ENCODE results near the gene OCA2. TPM values are rescaled to one million over a fixed set of nuclear protein-coding genes. Genes with fewer than 3 reads are reported as not detected.

OCA2 gene
- total and polyA plus RNA-seq, 2 of the 8 experiments (the other 6 are each of a cell fraction or from before 2014, with no cell fraction given) = 0.20 TPM

DNA sequence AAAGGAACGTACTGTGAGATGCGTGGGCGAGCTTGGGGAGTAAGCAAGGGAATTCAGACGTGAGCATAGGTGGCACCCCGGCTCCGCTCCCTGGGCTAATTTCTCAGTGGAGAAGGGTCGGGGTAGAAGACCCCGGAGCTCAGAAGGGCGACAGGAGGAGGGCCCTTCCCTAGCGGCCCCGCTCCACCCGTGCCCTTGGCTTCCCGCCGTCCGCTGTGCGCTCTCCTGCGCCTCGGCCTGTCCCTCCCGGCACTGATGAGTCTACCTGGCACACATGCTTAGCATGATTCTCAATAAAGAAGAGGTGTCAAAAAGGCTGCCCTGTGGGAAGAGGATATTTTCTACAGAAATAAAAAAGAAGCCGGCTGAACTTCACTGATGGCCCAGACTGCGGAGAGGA lies 292.7 kb downstream of the OCA2 start:
- Histone ChIP-seq H4K91ac (replicated peaks; ENCODE audit: insufficient read length, low read length) (no peak overlapping the region), H2BK5ac (ENCODE audit: low read depth, low read length) (no peak overlapping the region), H3K23me2 (ENCODE audit: low read depth, low read length) (no peaks in the 10 kb centered on the region), H3K9ac (replicated peaks in 1 of 4; ENCODE audit: extremely low read depth in 1 of 4, low read depth in 3 of 4, low read length in 3 of 4) (no peak overlapping the region), H3K23ac (ENCODE audit: insufficient read length) (no peak overlapping the region), H3K27me3 (replicated peaks in 1 of 4; ENCODE audit: control insufficient read depth in 3 of 4, extremely low read depth in 1 of 4, insufficient read depth in 3 of 4, low read length in 3 of 4) (no peaks in the 10 kb centered on the region), H2AFZ (ENCODE audit: low read length) (no peak overlapping the region), H2AK5ac (ENCODE audit: low read depth, low read length) (no peak overlapping the region), H3K79me2 (ENCODE audit: control insufficient read depth in 1 of 2, insufficient read depth in 2 of 2, low read length in 2 of 2) (no peaks in the 10 kb centered on the region), H2BK12ac (ENCODE audit: low read depth, low read length) (no peak overlapping the region), H3K56ac (replicated peaks; ENCODE audit: insufficient read length, low read depth, low read length) (no peak overlapping the region), H3K4ac (replicated peaks; ENCODE audit: insufficient read length, low read depth, low read length) (no peak overlapping the region), H3K4me2 (ENCODE audit: insufficient read depth in 1 of 2, low read depth in 2 of 2, low read length in 2 of 2) (no peak overlapping the region), H4K20me1 (replicated peaks in 1 of 2; ENCODE audit: control insufficient read depth in 1 of 2, insufficient read depth in 2 of 2, low read length in 2 of 2) (no peaks in the 10 kb centered on the region), H3K36me3 (ENCODE audit: control insufficient read depth in 2 of 4, insufficient read depth in 4 of 4, low read length in 3 of 4) (no peaks in the 10 kb centered on the region), H3K18ac (ENCODE audit: extremely low read depth, low read length) (no peak overlapping the region), H2BK20ac (ENCODE audit: low read length) (no peak overlapping the region), H2BK120ac (replicated peaks; ENCODE audit: low read depth, low read length) (no peak overlapping the region), H3K4me3 (ENCODE audit: extremely low read depth in 1 of 4, insufficient read depth in 2 of 4, low read depth in 3 of 4, low read length in 4 of 4) (no peak overlapping the region), H4K5ac (ENCODE audit: insufficient read length, low read depth, low read length) (no peak overlapping the region), H3K9me3 (ENCODE audit: insufficient read depth in 2 of 2, low read depth in 1 of 2, low read length in 1 of 2) (no peaks in the 10 kb centered on the region), H3K14ac (ENCODE audit: insufficient read length) (no peak overlapping the region), H3K4me1 (replicated peaks in 1 of 4; ENCODE audit: control insufficient read depth in 3 of 4, insufficient read depth in 4 of 4, low read length in 3 of 4) (peaks cover 0 to 4% (median 0%) of the 10 kb centered on the region in 4 experiments; a peak in 1 of 7 replicates), H4K8ac (ENCODE audit: extremely low read depth, insufficient read depth, low read length) (no peak overlapping the region), H2BK15ac (ENCODE audit: low read length) (no peak overlapping the region), H3K79me1 (ENCODE audit: low read depth, low read length) (no peaks in the 10 kb centered on the region), H3K27ac (ENCODE audit: low read depth, low read length) (no peak overlapping the region)
- WGBS, 2 experiments (ENCODE audit: extremely low coverage in 1 of 2, insufficient coverage in 1 of 2, insufficient read length in 1 of 2, insufficient replicate concordance in 2 of 2, low coverage in 1 of 2, low lambda C conversion rate in 2 of 2, missing lambda C conversion rate in 1 of 2) = 95% methylated on average over 20 of the region's 21 CpGs; no CpG with 5 or more reads in 1 of the 2 experiments
- no peak for FAIRE-seq
- ChIA-PET POLR2A (ENCODE audit: partially characterized antibody) (no interaction called here), CTCF (ENCODE audit: partially characterized antibody) (interaction anchor here (1.3 kb wide), 1 partner anchor 11 kb away, joined by 3 read pairs; no protein-coding TSS in a partner anchor)
- no peak for DNase-seq (ENCODE audit: low read depth in 1 of 2, low spot score in 2 of 2)
- TF ChIP-seq ZNF274 (IDR thresholded peaks at IDR 0.05; ENCODE audit: borderline replicate concordance, extremely low read depth, low read length) = no peak
- TF ChIP-seq POU5F1 (IDR thresholded peaks at IDR 0.05; ENCODE audit: low read depth, low read length) = no peak
- TF ChIP-seq POLR2A (IDR thresholded peaks at IDR 0.05; ENCODE audit: control extremely low read depth in 1 of 2, low read depth in 2 of 2, low read length in 2 of 2) = no peak
- no peak for TF ChIP-seq HDAC2 (IDR thresholded peaks at IDR 0.05; ENCODE audit: borderline replicate concordance in 1 of 2, low read depth in 2 of 2, low read length in 2 of 2)
- TF ChIP-seq, protein P1, sequence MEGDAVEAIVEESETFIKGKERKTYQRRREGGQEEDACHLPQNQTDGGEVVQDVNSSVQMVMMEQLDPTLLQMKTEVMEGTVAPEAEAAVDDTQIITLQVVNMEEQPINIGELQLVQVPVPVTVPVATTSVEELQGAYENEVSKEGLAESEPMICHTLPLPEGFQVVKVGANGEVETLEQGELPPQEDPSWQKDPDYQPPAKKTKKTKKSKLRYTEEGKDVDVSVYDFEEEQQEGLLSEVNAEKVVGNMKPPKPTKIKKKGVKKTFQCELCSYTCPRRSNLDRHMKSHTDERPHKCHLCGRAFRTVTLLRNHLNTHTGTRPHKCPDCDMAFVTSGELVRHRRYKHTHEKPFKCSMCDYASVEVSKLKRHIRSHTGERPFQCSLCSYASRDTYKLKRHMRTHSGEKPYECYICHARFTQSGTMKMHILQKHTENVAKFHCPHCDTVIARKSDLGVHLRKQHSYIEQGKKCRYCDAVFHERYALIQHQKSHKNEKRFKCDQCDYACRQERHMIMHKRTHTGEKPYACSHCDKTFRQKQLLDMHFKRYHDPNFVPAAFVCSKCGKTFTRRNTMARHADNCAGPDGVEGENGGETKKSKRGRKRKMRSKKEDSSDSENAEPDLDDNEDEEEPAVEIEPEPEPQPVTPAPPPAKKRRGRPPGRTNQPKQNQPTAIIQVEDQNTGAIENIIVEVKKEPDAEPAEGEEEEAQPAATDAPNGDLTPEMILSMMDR (IDR thresholded peaks at IDR 0.05; ENCODE audit: control extremely low read depth in 1 of 3, insufficient read depth in 1 of 3, low read depth in 1 of 3, low read length in 3 of 3) = no peak
- TF ChIP-seq EGR1 (IDR thresholded peaks at IDR 0.05; ENCODE audit: borderline replicate concordance, low read depth, low read length) = no peak
- TF ChIP-seq TEAD4 (IDR thresholded peaks at IDR 0.05; ENCODE audit: low read depth, low read length) = no peak
- TF ChIP-seq EP300 (IDR thresholded peaks at IDR 0.05; ENCODE audit: borderline replicate concordance in 1 of 2, low read depth in 2 of 2, low read length in 2 of 2) = no peak
- TF ChIP-seq SUZ12 (IDR thresholded peaks at IDR 0.05; ENCODE audit: low read length) = no peak
- no peak for TF ChIP-seq SRF (IDR thresholded peaks at IDR 0.05; ENCODE audit: low read depth, low read length)
- TF ChIP-seq RNF2 (IDR thresholded peaks at IDR 0.05; ENCODE audit: borderline replicate concordance, low read depth, low read length, missing control alignments, poor library complexity, severe bottlenecking) = no peak

Measured in H1 (cell line).